Measurements from ENCODE around the gene SCAMP4.

SCAMP4 gene

GRCh38 chr19:1912760-1913505 lies 7.7 kb downstream of the SCAMP4 start:
- DNase-seq (ENCODE audit: low read depth in 2 of 2, low spot score in 1 of 2), result no peak

- no peak for DNase-seq (ENCODE audit: low read depth in 2 of 2, low spot score in 1 of 2)
Measured at GRCh38 chr19:1913781-1914577, 8.8 kb downstream of the SCAMP4 start.

DNA sequence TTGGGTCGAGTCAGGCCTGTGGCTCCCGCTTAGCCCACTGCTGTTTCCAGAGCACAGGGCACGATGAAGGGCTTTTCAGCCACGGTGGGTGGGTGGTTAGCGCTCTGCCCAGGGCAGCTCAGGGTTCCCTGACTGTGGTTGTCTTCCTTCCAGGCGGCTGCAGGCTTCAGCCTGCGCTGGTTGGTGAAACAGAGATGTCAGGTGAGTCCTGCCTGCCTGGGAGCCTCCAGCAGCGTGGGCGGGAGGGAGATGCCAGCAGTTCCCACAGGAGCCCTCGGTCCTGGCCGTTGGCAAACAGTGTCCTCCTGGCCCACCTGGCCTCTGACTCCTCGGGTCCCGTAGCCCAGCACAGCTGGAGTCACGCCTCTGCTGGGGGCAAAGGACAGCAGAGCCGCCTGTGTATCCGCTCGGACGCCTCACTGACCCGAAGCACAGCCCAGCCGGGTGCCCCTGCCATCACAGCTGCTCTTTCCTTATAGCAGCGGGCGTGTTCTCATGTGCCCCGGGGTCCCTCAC lies 9.7 kb downstream of the SCAMP4 start:
- no peak for DNase-seq (ENCODE audit: low read depth in 2 of 2, low spot score in 1 of 2)

- DNase-seq (ENCODE audit: low read depth in 2 of 2, low spot score in 1 of 2), result no peak
Measured at GRCh38 chr19:1917146-1917545, 11.9 kb downstream of the SCAMP4 start.

DNA sequence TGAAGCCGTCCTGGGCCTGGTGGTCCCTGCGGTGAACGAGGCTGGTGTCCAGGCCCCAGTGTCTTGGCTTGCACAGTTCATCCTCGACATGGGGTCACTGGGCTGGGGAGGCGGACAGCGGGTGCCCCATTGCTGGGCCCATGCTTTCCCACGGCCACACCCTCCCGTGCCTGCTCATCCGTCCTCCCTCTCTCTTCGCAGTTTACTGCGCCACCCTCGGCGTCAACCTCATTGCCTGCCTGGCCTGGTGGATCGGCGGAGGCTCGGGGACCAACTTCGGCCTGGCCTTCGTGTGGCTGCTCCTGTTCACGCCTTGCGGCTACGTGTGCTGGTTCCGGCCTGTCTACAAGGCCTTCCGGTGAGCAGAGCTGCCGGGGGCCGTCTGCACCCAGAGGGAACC lies 12.7 kb downstream of the SCAMP4 start:
- DNase-seq (ENCODE audit: low read depth in 2 of 2, low spot score in 1 of 2), result no peak

DNA sequence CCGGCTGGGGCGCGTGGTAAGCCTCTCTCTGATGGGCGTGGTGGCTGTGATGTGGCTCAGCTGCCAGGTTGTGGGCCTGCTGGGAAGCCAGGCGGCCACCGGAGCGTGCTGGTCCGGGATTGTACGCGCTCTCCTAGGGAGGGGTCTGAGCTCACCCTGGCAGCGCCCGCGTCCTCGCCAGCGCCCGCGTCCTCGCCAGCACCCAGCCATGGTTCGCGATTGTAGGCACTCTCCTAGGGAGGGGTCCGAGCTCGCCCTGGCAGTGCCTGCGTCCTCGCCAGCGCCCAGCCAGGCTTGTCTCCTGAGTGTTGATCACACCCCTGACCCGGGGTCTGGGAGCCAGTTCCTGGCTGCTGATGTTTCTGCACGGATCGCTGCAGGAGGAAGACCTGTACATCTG lies 13.8 kb downstream of the SCAMP4 start:
- no peak for DNase-seq (ENCODE audit: low read depth in 2 of 2, low spot score in 1 of 2)

- no peak for DNase-seq (ENCODE audit: low read depth in 2 of 2, low spot score in 1 of 2)
Measured at GRCh38 chr19:1920644-1921043, 15.4 kb downstream of the SCAMP4 start.

DNA sequence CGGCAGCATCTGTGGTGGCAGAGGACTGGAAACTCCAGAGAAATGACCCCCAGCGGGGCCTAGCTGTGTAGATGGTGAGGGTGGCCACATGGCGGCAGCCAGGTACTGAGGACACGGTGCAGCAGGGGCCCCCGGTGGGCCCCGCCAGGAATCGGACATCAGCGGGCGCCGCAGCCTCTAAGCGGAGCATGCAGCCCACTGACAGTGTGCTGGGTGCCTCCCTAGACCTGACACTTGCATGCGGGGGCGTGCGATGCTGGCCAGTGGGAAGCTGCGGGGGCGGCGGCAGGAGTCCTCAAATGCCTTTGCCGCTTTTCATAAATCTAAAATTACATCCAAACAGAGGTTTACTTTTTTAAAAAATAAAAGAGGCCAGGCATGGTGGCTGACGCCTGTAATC lies 16.1 kb downstream of the SCAMP4 start:
- DNase-seq (ENCODE audit: low read depth in 2 of 2, low spot score in 1 of 2), result no peak

GRCh38 chr19:1921825-1922224 lies 16.6 kb downstream of the SCAMP4 start:
- no peak for DNase-seq (ENCODE audit: low read depth in 2 of 2, low spot score in 1 of 2)

DNA sequence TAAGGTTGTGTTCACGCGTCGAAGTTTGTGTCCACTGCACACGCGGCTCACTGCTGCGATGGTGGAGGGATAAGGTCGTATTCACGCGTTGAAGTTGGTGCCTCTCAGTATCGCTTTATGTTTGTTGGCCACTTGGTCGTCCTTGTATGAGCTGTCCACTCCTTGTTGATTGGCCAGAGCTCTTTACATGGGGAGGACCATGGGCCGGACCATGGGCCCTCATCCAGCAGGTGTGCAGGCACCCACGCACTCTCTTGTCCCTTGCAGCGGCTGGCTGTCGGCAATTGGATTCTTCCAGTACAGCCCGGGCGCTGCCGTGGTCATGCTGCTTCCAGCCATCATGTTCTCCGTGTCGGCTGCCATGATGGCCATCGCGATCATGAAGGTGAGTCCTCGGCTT lies 17.6 kb downstream of the SCAMP4 start:
- DNase-seq (ENCODE audit: low read depth in 2 of 2, low spot score in 1 of 2), result no peak

DNA sequence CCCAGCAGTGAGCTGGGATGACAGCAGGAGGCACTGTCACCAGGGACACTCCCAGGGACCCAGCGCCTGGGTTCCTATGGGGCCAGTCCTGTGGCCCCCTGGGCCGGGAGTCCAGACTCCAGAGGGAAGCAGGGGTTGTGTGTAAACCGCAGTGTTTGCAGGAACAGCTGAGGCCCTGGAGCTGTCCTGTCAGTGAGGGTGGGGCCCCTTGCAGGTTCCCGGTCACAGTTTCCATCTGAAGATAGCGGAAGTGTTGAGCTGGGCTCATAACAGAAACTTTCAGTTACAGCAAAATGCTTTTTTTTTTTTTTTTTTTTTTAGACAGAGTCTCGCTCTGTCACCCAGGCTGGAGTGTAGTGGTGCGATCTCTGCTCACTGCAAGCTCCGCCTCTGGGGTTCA lies 18.1 kb downstream of the SCAMP4 start:
- DNase-seq (ENCODE audit: low read depth in 2 of 2, low spot score in 1 of 2), result no peak

GRCh38 chr19:1924320-1924961 lies 19.2 kb downstream of the SCAMP4 start:
- DNase-seq (ENCODE audit: low read depth in 2 of 2, low spot score in 1 of 2), result no peak

DNA sequence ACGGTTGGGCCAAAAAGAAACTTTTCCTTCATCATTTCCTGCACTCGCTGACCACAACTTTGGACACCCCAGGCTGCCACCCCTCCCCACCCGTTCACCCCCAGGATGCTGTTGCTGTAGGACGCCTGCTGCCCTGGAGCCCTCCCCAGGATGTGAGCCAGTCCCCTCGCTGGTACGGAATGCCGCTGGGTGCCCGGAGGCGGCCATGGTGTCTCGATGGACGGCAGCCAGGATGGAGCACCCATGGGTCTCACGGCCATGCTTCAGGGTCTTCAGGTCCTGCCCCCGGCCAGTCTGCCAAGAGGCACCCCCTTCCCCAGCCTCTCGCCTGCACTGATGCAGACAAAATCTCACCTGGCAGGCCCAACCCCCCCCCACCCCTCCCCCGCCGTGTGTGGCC lies 20.3 kb downstream of the SCAMP4 start:
- no peak for DNase-seq (ENCODE audit: low read depth in 2 of 2, low spot score in 1 of 2)

- DNase-seq (ENCODE audit: low read depth in 2 of 2, low spot score in 1 of 2), result peak; percentile 63 to 65
Measured at GRCh38 chr19:1929021-1929742, 24.0 kb downstream of the SCAMP4 start.

DNA sequence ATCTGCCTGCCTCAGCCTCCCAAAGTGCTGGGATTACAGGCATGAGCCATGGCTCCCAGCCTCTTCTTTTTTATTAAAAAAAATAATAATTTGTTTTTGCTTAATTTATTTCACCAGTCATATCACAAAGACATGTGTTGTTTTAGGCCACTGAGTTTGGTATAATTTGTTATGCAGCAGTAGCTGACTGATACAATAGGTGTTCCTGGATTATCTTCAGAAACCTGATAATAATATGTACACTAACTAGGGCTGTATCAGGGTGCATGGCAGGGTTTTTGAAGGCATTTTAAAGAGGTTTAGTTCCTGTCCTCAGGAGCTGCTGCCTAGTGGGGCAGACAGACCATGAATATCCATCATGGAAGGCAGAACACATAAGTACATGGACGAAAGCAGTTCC lies 26.2 kb downstream of the SCAMP4 start:
- no peak for DNase-seq (ENCODE audit: low read depth in 2 of 2, low spot score in 1 of 2)

DNA sequence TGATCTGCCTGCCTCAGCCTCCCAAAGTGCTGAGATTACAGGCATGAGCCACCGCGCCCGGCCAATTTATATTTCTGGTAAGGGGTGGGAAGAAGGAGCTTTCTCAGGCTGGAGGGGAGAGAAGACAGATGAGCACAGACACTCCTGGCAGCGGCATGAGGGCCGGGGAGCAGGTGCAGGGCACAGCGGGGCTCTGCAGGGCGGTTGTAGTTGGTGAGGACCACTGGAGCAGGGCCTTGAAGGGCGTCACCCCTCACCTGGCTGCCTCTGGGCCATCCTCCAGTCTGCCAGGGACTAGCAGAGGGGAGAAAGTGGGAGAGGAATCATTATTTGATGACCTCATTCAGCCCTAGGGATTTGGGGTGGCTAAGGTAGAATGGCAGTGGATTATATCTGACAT lies 27.2 kb downstream of the SCAMP4 start:
- no peak for DNase-seq (ENCODE audit: low read depth in 2 of 2, low spot score in 1 of 2)

DNA sequence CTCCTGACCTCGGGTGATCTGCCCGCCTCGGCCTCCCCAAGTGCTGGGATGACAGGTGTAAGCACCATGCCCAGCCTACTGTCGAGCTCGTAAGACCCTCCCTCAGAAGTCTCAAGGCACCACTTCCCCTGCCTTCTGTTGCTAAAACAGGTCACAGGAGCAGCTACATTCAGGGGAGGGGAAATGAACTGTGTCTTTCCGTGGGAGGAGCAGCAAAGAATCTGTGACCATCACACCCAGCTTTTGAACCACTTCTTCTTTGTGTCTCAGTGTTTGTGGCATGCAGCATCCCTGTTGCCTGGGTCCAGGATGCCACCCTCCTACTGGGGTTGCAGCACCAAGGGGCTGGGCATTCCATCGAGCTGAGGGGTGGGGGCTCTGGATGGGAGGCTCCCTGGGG lies 28.0 kb downstream of the SCAMP4 start:
- DNase-seq (ENCODE audit: low read depth in 2 of 2, low spot score in 1 of 2), result no peak

DNA sequence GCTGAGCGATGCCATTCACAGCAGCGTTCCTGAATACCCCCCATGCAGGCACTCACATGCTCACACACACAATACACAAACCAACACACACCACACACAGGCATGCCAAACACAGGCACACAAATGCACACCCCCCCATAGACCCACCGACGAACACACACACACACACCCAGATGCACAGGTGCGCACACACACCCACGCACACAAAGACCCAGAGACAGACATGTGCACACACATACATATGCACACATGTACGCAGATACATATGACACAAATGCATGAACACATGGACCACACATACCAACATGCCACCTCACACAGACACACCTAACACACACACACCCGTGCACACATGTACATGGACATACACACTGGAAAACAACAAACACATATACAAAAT lies 28.7 kb downstream of the SCAMP4 start:
- no peak for DNase-seq (ENCODE audit: low read depth in 2 of 2, low spot score in 1 of 2)

DNA sequence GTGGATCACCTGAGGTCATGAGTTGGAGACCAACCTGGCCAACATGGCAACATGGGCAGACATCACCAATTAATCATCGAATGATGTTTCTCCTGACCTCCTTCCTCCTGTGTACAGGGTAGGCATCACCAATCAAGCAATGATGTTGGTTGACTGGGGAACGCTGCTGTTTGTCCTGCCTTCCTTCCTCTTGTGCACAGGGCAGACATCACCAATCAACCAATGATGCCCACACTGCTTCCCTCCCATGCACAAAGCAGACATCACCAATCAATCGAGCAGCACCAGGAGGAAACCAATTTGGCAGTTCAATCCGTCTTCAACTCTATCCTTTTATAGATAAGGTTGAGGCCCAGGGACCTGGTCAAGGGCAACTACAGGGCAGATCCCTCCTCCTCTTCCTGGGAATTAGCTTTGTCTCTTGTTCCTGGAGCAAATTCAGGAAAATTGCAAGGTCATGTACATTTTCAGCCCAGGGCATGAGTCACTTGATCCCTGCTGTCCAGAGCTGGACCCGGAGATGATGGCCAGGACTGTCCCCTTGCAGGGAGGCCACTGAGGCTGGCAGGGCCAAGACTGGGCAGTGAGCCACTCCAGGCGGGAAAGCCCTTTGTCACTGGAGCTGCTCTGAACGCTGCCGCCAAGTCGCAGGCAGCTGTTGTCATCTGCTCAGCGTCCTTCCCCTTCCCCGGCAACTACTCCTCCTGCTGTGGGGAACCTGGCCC lies 30.4 kb downstream of the SCAMP4 start:
- no peak for DNase-seq (ENCODE audit: low read depth in 2 of 2, low spot score in 1 of 2)

- DNase-seq (ENCODE audit: low read depth in 2 of 2, low spot score in 1 of 2), result no peak
Measured at GRCh38 chr19:1936430-1936829, 31.2 kb downstream of the SCAMP4 start.

Measured in stimulated activated CD8-positive, alpha-beta memory T cell treated with anti-CD3 and anti-CD28 coated beads, Interleukin-4, amount 100 ng/mL, for 4 hours (primary cell).